OCI-LY7 (cell line): ENCODE data around the gene DNAI1.
"Not testable (repeated sequence)": the region's sequence is repeated elsewhere in the genome, so short reads cannot be mapped to it uniquely, and the experiment has no call there.

Experiments
- CTCF ChIP-seq: fragments of 200-600 bp; sonication (generic); conservative IDR thresholded peaks from 2 replicates; pipeline ENCODE4 v1.5.1; 2014; ENCODE audit warnings: mild to moderate bottlenecking, antibody characterized with exemption, low read length, moderate library complexity, mixed read lengths
- EZH2phosphoT487 ChIP-seq: fragments of 200-600 bp; sonication (generic); IDR thresholded peaks from 2 replicates; pipeline ENCODE4 v1.6.1; 2018; ENCODE audit warnings: low read depth, borderline replicate concordance, mild to moderate bottlenecking, mixed run types, antibody characterized with exemption, low read length, moderate library complexity, mixed read lengths

- not testable (repeated sequence) for TF ChIP-seq CTCF, EZH2phosphoT487
These were observed 23.0 kb downstream of the DNAI1 start for GRCh38 chr9:34481620-34482019.
